ENCODE data around the gene ITGA11. TPM values are rescaled to one million over a fixed set of nuclear protein-coding genes. Genes with fewer than 3 reads are reported as not detected.

The ITGA11 gene
- total RNA-seq, 4 donors from 2014 or later: 0.83 to 3.6 (median 2.0) TPM

GRCh38 chr15:68466876-68467275, 34.9 kb upstream of the ITGA11 start:
- no peaks in the 10 kb centered on the region for H3K9me3 ChIP-seq
- DNase-seq (ENCODE audit: low spot score in 2 of 2): no peak

GRCh38 chr15:68465861-68466560, 34.0 kb upstream of the ITGA11 start:
- no peak overlapping the region for H3K27ac ChIP-seq

More at GRCh38 chr15:68466876-68467275, 34.9 kb upstream of the ITGA11 start:
- Histone ChIP-seq H3K27me3 (peaks cover under 1% of the 10 kb centered on the region), H3K27ac (no peak overlapping the region), H3K4me3 (no peak overlapping the region), H3K36me3 (no peaks in the 10 kb centered on the region), H3K4me1 (peaks cover 11% of the 10 kb centered on the region)
- TF ChIP-seq POLR2A (IDR thresholded peaks at IDR 0.05): no peak
- TF ChIP-seq CTCF (IDR thresholded peaks at IDR 0.05): no peak
- no peak for TF ChIP-seq POLR2AphosphoS5 (IDR thresholded peaks at IDR 0.05)
- no peak for TF ChIP-seq EP300 (IDR thresholded peaks at IDR 0.05)

GRCh38 chr15:68464448-68465090, 32.6 kb upstream of the ITGA11 start:
- H3K4me1 ChIP-seq: peaks cover 11% of the 10 kb centered on the region
- H3K27me3 ChIP-seq: peaks cover 6% of the 10 kb centered on the region
- H3K36me3 ChIP-seq: no peaks in the 10 kb centered on the region
- no peak for TF ChIP-seq EP300 (IDR thresholded peaks at IDR 0.05)
- no peak for TF ChIP-seq CTCF (IDR thresholded peaks at IDR 0.05)
- no peak for TF ChIP-seq POLR2A (IDR thresholded peaks at IDR 0.05)
- no peak for TF ChIP-seq POLR2AphosphoS5 (IDR thresholded peaks at IDR 0.05)
- H3K9me3 ChIP-seq: no peaks in the 10 kb centered on the region
- 72% methylated on average over 6 of the region's 7 CpGs for WGBS
- no peak overlapping the region for H3K27ac ChIP-seq
- DNase-seq (ENCODE audit: low spot score in 2 of 2): no peak
- no peak overlapping the region for H3K4me3 ChIP-seq

More at GRCh38 chr15:68465861-68466560, 34.0 kb upstream of the ITGA11 start:
- DNase-seq (ENCODE audit: low spot score in 2 of 2): no peak
- Histone ChIP-seq H3K4me3 (no peak overlapping the region), H3K36me3 (no peaks in the 10 kb centered on the region), H3K27me3 (peaks cover 3% of the 10 kb centered on the region), H3K4me1 (peaks cover 11% of the 10 kb centered on the region), H3K9me3 (no peaks in the 10 kb centered on the region)
- 43% methylated on average over 6 of the region's 6 CpGs for WGBS
- TF ChIP-seq POLR2AphosphoS5 (IDR thresholded peaks at IDR 0.05) (no peak), CTCF (IDR thresholded peaks at IDR 0.05) (no peak), EP300 (IDR thresholded peaks at IDR 0.05) (no peak), POLR2A (IDR thresholded peaks at IDR 0.05) (no peak)

GRCh38 chr15:68463996-68464395, 32.0 kb upstream of the ITGA11 start:
- Histone ChIP-seq H3K9me3 (no peaks in the 10 kb centered on the region), H3K27me3 (peaks cover 6% of the 10 kb centered on the region), H3K4me1 (peaks cover 11% of the 10 kb centered on the region), H3K36me3 (no peaks in the 10 kb centered on the region), H3K27ac (no peak overlapping the region), H3K4me3 (no peak overlapping the region)
- TF ChIP-seq EP300 (IDR thresholded peaks at IDR 0.05): no peak
- no peak for TF ChIP-seq CTCF (IDR thresholded peaks at IDR 0.05)
- no peak for TF ChIP-seq POLR2A (IDR thresholded peaks at IDR 0.05)
- TF ChIP-seq POLR2AphosphoS5 (IDR thresholded peaks at IDR 0.05): no peak
- no peak for DNase-seq (ENCODE audit: low spot score in 2 of 2)
- WGBS: 92% methylated on average over 3 of the region's 3 CpGs

GRCh38 chr15:68463444-68463843, 31.5 kb upstream of the ITGA11 start:
- no peak for DNase-seq (ENCODE audit: low spot score in 2 of 2)
- peaks cover 11% of the 10 kb centered on the region for H3K4me1 ChIP-seq
- peaks cover 6% of the 10 kb centered on the region for H3K27me3 ChIP-seq
- WGBS: 92% methylated on average over 5 of the region's 5 CpGs
- TF ChIP-seq POLR2A (IDR thresholded peaks at IDR 0.05) (no peak), POLR2AphosphoS5 (IDR thresholded peaks at IDR 0.05) (no peak), EP300 (IDR thresholded peaks at IDR 0.05) (no peak), CTCF (IDR thresholded peaks at IDR 0.05) (no peak)
- no peaks in the 10 kb centered on the region for H3K9me3 ChIP-seq
- H3K4me3 ChIP-seq: no peak overlapping the region
- H3K36me3 ChIP-seq: no peaks in the 10 kb centered on the region
- H3K27ac ChIP-seq: no peak overlapping the region

Measured in suprapubic skin (tissue), 4 donors.